Measurements from ENCODE around the gene PDE4D.

- TF ChIP-seq, protein P1, sequence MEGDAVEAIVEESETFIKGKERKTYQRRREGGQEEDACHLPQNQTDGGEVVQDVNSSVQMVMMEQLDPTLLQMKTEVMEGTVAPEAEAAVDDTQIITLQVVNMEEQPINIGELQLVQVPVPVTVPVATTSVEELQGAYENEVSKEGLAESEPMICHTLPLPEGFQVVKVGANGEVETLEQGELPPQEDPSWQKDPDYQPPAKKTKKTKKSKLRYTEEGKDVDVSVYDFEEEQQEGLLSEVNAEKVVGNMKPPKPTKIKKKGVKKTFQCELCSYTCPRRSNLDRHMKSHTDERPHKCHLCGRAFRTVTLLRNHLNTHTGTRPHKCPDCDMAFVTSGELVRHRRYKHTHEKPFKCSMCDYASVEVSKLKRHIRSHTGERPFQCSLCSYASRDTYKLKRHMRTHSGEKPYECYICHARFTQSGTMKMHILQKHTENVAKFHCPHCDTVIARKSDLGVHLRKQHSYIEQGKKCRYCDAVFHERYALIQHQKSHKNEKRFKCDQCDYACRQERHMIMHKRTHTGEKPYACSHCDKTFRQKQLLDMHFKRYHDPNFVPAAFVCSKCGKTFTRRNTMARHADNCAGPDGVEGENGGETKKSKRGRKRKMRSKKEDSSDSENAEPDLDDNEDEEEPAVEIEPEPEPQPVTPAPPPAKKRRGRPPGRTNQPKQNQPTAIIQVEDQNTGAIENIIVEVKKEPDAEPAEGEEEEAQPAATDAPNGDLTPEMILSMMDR (conservative IDR thresholded peaks at IDR 0.05; ENCODE audit: low read length): no peak
- no peak for TF ChIP-seq EZH2phosphoT487 (IDR thresholded peaks at IDR 0.05; ENCODE audit: borderline replicate concordance, low read depth, low read length)
Observed at GRCh38 chr5:59257488-59258400, 635.8 kb downstream of the PDE4D start.
